Measurements from ENCODE around the gene LINGO4.
"Not testable (repeated sequence)": the region's sequence is repeated elsewhere in the genome, so short reads cannot be mapped to it uniquely, and the experiment has no call there.

The LINGO4 gene

DNA sequence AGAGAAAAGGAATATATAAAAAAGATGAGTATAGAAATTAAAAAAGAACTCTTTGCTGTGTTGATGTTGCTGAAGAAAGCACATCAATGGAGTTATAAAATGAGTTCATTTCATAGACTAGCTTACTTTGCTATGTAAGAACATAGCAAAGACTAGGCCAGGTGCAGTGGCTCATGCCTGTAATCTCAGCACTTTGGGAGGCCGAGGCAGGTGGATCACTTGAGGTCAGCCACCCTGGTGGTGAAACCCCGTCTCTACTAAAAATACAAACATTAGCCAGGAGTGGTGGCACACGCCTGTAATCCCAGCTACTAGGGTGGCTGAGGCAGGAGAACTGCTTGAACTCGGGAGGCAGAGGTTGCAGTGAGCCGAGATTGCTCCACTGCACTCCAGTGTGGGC is 23.2 kb downstream of the LINGO4 start:
- DNase-seq (ENCODE audit: low read depth): not testable (repeated sequence)

- not testable (repeated sequence) for DNase-seq (ENCODE audit: low read depth)
Measured at GRCh38 chr1:151780736-151781135, 24.5 kb downstream of the LINGO4 start.

DNA sequence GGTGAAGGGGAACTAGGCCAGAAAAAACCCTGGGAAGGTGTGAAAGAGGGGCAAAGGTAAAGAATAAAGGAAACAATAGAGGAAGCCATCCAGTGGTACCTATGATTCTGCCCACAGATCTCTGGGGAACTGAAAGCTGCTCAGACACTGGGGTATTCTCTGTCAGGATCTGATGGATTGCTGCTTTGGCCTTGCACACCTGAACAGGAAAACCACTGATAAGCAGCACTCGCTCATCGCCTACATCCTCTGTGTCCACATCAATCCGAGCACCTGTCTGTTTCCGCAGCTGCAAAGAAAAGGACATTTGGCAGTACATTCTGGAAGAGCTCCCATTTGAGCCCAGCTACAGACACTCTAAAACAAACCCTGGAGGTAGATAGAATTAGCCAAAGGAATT is 25.4 kb downstream of the LINGO4 start:
- no peak for DNase-seq (ENCODE audit: low read depth)

GRCh38 chr1:151777317-151777716 is 27.9 kb downstream of the LINGO4 start:
- DNase-seq (ENCODE audit: low read depth): no peak

GRCh38 chr1:151776665-151777062 is 28.6 kb downstream of the LINGO4 start:
- DNase-seq (ENCODE audit: low read depth): no peak

DNA sequence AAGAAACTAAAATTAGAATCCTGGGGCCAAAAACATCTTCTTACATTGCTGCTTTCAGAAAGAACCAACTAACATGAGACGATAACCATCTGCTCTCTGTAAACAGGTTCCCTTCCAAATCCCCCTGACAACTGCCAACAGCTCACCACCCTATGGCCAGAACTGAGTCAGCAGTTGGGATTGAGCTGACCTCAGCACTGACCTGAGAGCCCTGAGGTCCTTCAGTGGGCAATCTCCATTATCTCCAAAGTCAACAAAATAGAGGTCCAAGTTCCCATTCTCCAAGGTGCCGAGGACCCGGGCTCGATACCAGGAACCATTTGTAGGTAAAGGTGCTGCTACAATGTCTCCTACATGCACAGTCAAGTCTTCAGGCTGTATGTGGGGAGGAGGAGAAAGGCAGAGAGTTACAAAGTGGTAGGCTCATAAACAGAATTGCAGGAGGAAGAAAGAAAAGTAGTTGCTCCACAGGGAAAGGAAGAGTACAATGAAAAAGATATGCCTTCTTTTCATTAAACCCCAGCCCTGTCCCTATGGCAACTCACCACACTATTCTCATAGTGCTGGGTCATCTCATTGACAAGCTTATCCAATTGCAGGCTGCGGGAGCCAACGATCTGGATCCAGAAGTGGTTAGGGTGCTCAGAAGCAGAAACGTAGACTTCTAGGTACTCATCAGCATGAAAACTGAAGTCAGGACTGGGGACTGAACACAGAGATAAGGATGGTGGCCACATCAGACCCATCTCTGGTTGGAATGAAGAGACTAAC is 29.1 kb downstream of the LINGO4 start:
- DNase-seq (ENCODE audit: low read depth): no peak

DNA sequence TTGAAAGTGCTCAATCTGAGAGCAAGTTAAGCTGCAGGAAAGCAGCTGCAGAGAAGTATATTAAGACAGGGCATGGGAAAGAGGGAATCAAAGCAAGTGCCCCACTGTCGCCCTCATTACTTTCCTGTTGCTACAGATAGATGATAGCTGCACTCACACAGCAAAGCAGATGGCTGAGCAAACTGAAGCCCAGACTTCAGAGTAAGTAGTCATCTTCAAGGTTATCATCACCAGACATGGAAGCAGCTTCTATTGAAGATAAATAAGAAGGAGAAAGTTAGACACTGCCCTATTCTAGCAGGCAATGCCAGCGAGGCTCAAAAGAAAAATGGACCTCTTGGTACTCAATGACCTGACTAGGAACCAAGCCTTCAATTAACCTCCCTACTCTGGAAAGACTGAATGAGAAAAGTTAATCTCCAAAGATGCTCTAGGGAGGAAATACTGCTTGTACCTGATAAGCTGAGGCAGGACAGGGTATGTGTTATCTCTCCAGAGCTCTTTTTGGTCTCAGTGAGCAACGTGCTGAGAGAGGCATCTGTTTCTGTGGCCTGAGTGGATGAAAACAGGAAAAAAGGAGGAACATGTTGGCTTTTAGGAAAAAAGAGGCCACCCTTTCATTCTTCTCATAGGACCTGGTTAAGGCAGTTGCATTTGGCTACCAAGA is 30.8 kb downstream of the LINGO4 start:
- no peak for DNase-seq (ENCODE audit: low read depth)

DNA sequence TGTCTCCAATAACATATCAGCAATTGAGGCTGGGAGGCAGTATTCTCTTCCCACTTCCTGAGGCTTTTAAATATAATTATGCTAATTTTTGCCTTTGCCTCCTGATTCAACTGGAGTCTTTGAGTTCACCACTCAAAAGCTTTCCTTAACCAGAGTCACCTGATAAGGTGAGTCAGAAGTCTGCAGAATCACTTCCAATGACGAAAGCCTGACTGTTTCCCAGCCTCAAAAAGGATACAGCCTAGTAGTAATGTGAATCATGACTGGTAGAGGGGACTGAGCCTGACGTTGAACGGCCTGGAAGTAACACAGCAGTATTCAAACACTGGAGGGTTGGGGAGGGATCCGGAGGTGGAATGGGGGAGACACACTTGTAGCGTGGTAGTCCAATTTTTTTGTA is 31.5 kb downstream of the LINGO4 start:
- DNase-seq (ENCODE audit: low read depth): peak; percentile 84

GRCh38 chr1:151769270-151769669 is 35.9 kb downstream of the LINGO4 start:
- DNase-seq (ENCODE audit: low read depth): not testable (repeated sequence)

DNA sequence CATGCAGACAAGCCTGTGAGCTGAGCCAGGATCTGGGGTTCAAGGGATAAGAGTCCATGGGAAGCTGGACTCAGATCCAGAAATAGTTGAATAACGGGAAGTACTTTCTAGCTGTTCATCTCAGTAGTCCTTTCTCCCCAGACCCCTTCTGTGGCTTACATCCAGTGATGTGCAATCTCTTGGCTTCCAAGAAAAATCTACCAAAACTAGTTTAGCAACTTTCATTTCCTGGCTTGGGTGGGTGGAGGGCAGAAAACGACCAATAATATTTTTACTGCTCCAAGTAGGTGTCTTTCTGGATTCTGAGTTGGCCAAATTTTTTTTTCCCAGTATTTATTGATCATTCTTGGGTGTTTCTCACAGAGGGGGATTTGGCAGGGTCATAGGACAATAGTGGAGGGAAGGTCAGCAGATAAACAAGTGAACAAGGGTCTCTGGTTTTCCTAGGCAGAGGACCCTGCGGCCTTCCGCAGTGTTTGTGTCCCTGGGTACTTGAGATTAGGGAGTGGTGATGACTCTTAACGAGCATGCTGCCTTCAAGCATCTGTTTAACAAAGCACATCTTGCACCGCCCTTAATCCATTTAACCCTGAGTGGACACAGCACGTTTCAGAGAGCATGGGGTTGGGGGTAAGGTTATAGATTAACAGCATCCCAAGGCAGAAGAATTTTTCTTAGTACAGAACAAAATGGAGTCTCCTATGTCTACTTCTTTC is 36.7 kb downstream of the LINGO4 start:
- not testable (repeated sequence) for DNase-seq (ENCODE audit: low read depth)

GRCh38 chr1:151763990-151764389 is 41.2 kb downstream of the LINGO4 start:
- DNase-seq (ENCODE audit: low read depth): peak; percentile 2

DNA sequence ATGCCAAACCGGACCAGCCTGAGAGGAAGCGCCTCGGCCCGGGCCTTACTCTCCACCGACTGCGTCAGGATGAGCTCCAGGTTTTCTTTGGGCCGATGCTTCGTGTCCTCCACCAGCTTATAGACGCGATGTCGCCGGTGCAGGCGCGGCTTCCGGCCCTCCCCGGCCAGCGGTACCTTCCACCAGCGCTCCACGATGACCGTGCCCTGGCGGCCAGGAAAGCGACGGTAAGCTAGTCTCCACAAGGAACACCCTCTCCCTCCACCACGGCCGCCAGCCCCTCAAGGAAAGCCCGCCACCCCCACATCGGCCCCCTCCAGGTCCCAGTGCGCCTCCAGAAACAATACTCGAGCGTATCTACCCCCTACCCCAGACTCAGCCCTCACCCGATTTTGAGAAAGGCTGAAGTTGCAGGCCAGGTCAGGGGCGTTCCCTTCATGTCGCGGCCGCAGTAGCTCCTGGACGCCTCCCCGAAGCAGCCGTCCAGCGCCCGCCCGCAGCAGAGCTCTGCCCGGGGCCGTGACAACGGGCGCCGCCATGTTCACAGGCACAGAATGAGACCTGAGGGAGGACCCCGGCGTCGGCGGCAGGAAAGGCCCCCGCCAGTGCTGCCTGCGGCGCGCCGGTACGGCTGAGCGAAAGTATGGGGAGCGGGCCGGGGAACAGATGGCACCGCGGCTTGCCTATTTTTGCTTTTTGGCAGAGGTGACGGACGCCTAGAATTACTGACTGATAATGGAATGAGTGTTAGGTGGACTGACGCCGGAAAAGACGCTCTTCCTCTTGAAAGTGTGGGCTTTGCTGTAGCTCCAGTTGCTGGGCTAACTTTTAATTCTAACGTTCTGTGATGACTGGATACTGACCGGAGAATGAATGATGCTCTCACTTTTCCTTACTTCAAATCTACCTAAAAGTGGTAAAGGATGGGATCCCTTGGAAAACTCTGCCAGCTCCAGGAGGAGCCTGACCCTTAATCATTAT is 42.0 kb downstream of the LINGO4 start, which contains the start of gene MRPL9:
MRPL9 (minus strand) TSS at position 556 of the 981 bp plus-strand sequence; CDS start at position 539, 17 bp downstream.
- DNase-seq (ENCODE audit: low read depth): peak; percentile 60

- no peak for DNase-seq (ENCODE audit: low read depth)
Measured at GRCh38 chr1:151760597-151761385, 44.4 kb downstream of the LINGO4 start.

GRCh38 chr1:151759241-151759640 is 46.0 kb downstream of the LINGO4 start:
- DNase-seq (ENCODE audit: low read depth): peak; percentile 5

GRCh38 chr1:151756291-151756690 is 48.9 kb downstream of the LINGO4 start:
- peak; percentile 3 for DNase-seq (ENCODE audit: low read depth)
